GM12878 (cell line): ENCODE results near the gene OSBPL3. TPM values are rescaled to one million over a fixed set of nuclear protein-coding genes. Genes with fewer than 3 reads are reported as not detected.
A peak's percentile ranks its signal among the peaks of the same experiment; 100 is the strongest.

Experiments
- ATAC-seq: fragments of 200-7000 bp; cut with Tn5 transposase; 3 replicates; pipeline ENCODE4 v1.9.1; 2020; ENCODE audit warnings: mild to moderate bottlenecking, moderate library complexity
- BruUV-seq: library from RNA; stranded (reverse); fragments of 400-500 nt; replicated peaks from 2 replicates; lab custom pipeline; 2021; lab: Mats Ljungman, UMichigan
- CTCF ChIA-PET: fragments of 300-600 bp; sonication (Branson Sonifier 250); formaldehyde crosslinking; extraction: SDS; loops from one replicate; lab custom pipeline; 2021; ENCODE audit warnings: inconsistent platforms; lab: Yijun Ruan, JAX
- POLR2A ChIA-PET: fragments of 350-600 bp; formaldehyde crosslinking; extraction: SDS; loops from one replicate; lab custom pipeline; 2021; ENCODE audit warnings: inconsistent platforms; lab: Charles Lee
- RAD21 ChIA-PET: fragments of 300-600 bp; sonication (Branson Sonifier 250); formaldehyde crosslinking; loops from one replicate; lab custom pipeline; 2023; ENCODE audit warnings: antibody characterized with exemption; ENCODE audit not compliant: unreplicated experiment; lab: Charles Lee
- SMC1A ChIA-PET: fragments of 300-600 bp; sonication (Branson Sonifier 250); formaldehyde crosslinking; loops from one replicate; lab custom pipeline; 2023; ENCODE audit not compliant: unreplicated experiment, uncharacterized antibody; lab: Charles Lee
- DNase-seq: peaks from one replicate; pipeline ENCODE4 v3.0.0-alpha.2; 2011; ENCODE audit warnings: low read depth, low spot score
- FAIRE-seq: peaks from 3 replicates; lab custom pipeline; 2011; peaks lifted over from hg19 to GRCh38; lab: Jason Lieb, UNC
- H2AFZ ChIP-seq: 2 replicates; pipeline ENCODE4 v1.6.0; 2011; ENCODE audit warnings: low read depth, low read length, control low read depth; ENCODE audit not compliant: control insufficient read depth
- H3K27ac ChIP-seq: 2 replicates; pipeline ENCODE4 v1.5.1; 2011; ENCODE audit warnings: control low read depth; ENCODE audit not compliant: control insufficient read depth, insufficient read depth
- H3K27me3 ChIP-seq, 2 experiments: replicated peaks in 1 of 2; 2 replicates each; pipeline versions ENCODE4 v1.6.0 to v1.6.1; 2011; ENCODE audit warnings: low read length in 1 of 2; ENCODE audit not compliant: control insufficient read depth in 2 of 2, insufficient read depth in 2 of 2
- H3K36me3 ChIP-seq, 2 experiments: 2 replicates each; pipeline ENCODE4 v1.5.1; 2011; ENCODE audit warnings: low read length in 1 of 2; ENCODE audit not compliant: control insufficient read depth in 2 of 2, insufficient read depth in 2 of 2
- H3K4me1 ChIP-seq: 2 replicates; pipeline ENCODE4 v1.6.1; 2011; ENCODE audit warnings: mild to moderate bottlenecking, low read length, moderate library complexity, mixed read lengths; ENCODE audit not compliant: control insufficient read depth, insufficient read depth
- H3K4me2 ChIP-seq: 2 replicates; pipeline ENCODE4 v1.6.0; 2011; ENCODE audit warnings: control low read depth; ENCODE audit not compliant: control insufficient read depth, insufficient read depth
- H3K4me3 ChIP-seq: fragments of 200-600 bp; sonication (generic); 2 replicates; pipeline ENCODE4 v1.5.1; 2016
- H3K79me2 ChIP-seq: 2 replicates; pipeline ENCODE4 v1.6.0; 2011; ENCODE audit warnings: low read length; ENCODE audit not compliant: control insufficient read depth, insufficient read depth
- H3K9ac ChIP-seq: 2 replicates; pipeline ENCODE4 v1.8.0; 2011; ENCODE audit warnings: low read length, control low read depth, mixed read lengths; ENCODE audit not compliant: control insufficient read depth, insufficient read depth
- H3K9me3 ChIP-seq: replicated peaks from 3 replicates; pipeline ENCODE4 v1.5.1; 2011; ENCODE audit warnings: mild to moderate bottlenecking, low read length; ENCODE audit not compliant: control insufficient read depth, insufficient read depth
- H4K20me1 ChIP-seq: 2 replicates; pipeline ENCODE4 v1.6.0; 2011; ENCODE audit not compliant: control insufficient read depth, insufficient read depth
- CHD4 ChIP-seq: fragments of 200-600 bp; sonication (generic); IDR thresholded peaks from 2 replicates; pipeline ENCODE4 v1.6.1; 2016; ENCODE audit warnings: mild to moderate bottlenecking
- IRF3 ChIP-seq: fragments of 450-650 bp; IDR thresholded peaks from 2 replicates; pipeline ENCODE4 v1.6.1; 2014; ENCODE audit warnings: mild to moderate bottlenecking
- NFYB ChIP-seq: IDR thresholded peaks from 2 replicates; pipeline ENCODE4 v1.6.1; 2011; ENCODE audit warnings: low read depth, mild to moderate bottlenecking, low read length, improper control_type of control experiment, moderate library complexity; ENCODE audit not compliant: insufficient read depth
- PKNOX1 ChIP-seq: fragments of 450-650 bp; IDR thresholded peaks from 2 replicates; pipeline ENCODE4 v1.6.1; 2016; ENCODE audit warnings: mild to moderate bottlenecking
- POLR2AphosphoS2 ChIP-seq: IDR thresholded peaks from 2 replicates; pipeline ENCODE4 v1.6.1; 2011; ENCODE audit warnings: low read depth, mild to moderate bottlenecking, low read length, improper control_type of control experiment, moderate library complexity
- SMAD5 ChIP-seq: IDR thresholded peaks from 2 replicates; pipeline ENCODE4 v1.6.1; 2016; ENCODE audit warnings: antibody characterized with exemption, low read depth
- ZBED1 ChIP-seq: IDR thresholded peaks from 2 replicates; pipeline ENCODE4 v1.6.1; 2016; ENCODE audit warnings: borderline replicate concordance
- ZBTB33 ChIP-seq: fragments of 450-650 bp; IDR thresholded peaks from 2 replicates; pipeline ENCODE4 v1.6.1; 2017; ENCODE audit warnings: mild to moderate bottlenecking
- WGBS: methylation state at CpG from one replicate; pipeline ENCODE4 v1.1.6; 2016; ENCODE audit warnings: low lambda C conversion rate; ENCODE audit not compliant: insufficient replicate concordance, insufficient coverage; ENCODE audit errors: missing lambda C conversion rate; 5-methylcytosine and 5-hydroxymethylcytosine counted together
- in situ Hi-C: fragments of 300-500 bp; cut with MboI; formaldehyde crosslinking; loops from 9 replicates; pipeline ENCODE4 v1.14.3; 2018; ENCODE audit warnings: mixed read lengths
- intact Hi-C: fragments of 100-400 bp; cut with micrococcal nuclease; formaldehyde crosslinking; loops from one replicate; pipeline ENCODE4 v1.14.2; 2022; ENCODE audit not compliant: unreplicated experiment
- polyA plus RNA-seq, 11 experiments: library from polyadenylated mRNA; depleted of rRNA in 4 of 11; unstranded in 6 of 11; stranded (reverse) in 5 of 11; fragments of >200 nt; fragmentation: Nextera tagmentation in 4 of 11; fragmentation: Illumina TruSeq in 1 of 11; extraction: Ambion mirVana in 4 of 11; extraction: Trizol in 1 of 11; gene quantifications; 1 replicate in 1 of 11; 2 replicates in 10 of 11; pipeline versions ENCODE4 v1.2.1 to v1.2.3, GENCODE V29; 2011 to 2016; ENCODE audit warnings: inconsistent platforms in 2 of 11, missing spikeins in 2 of 11, low read depth in 1 of 11
- total RNA-seq, 4 experiments: library from RNA; depleted of rRNA in 3 of 4; stranded (reverse); fragments of >200 nt in 3 of 4; fragmentation: Illumina TruSeq in 1 of 4; extraction: Trizol in 1 of 4; gene quantifications; 2 replicates each; pipeline versions ENCODE4 v1.2.1 to v1.2.3, GENCODE V29; 2013 to 2021
- TF ChIP-seq, protein P1 (sequence below): IDR thresholded peaks from 2 replicates; pipeline ENCODE4 v1.6.1; 2011; ENCODE audit warnings: mild to moderate bottlenecking, low read depth, low read length, moderate library complexity; ENCODE audit not compliant: insufficient replicate concordance
- TF ChIP-seq, protein P2 (sequence below): fragments of 450-650 bp; IDR thresholded peaks from 2 replicates; pipeline ENCODE4 v1.6.1; 2018; ENCODE audit warnings: borderline replicate concordance, mild to moderate bottlenecking; ENCODE audit not compliant: partially characterized antibody

Gene OSBPL3
- total and polyA plus RNA-seq, 10 of the 15 experiments (the other 5 are each of a cell fraction or from before 2014, with no cell fraction given) = 6.1 to 46.6 (median 27.0) TPM

DNA sequence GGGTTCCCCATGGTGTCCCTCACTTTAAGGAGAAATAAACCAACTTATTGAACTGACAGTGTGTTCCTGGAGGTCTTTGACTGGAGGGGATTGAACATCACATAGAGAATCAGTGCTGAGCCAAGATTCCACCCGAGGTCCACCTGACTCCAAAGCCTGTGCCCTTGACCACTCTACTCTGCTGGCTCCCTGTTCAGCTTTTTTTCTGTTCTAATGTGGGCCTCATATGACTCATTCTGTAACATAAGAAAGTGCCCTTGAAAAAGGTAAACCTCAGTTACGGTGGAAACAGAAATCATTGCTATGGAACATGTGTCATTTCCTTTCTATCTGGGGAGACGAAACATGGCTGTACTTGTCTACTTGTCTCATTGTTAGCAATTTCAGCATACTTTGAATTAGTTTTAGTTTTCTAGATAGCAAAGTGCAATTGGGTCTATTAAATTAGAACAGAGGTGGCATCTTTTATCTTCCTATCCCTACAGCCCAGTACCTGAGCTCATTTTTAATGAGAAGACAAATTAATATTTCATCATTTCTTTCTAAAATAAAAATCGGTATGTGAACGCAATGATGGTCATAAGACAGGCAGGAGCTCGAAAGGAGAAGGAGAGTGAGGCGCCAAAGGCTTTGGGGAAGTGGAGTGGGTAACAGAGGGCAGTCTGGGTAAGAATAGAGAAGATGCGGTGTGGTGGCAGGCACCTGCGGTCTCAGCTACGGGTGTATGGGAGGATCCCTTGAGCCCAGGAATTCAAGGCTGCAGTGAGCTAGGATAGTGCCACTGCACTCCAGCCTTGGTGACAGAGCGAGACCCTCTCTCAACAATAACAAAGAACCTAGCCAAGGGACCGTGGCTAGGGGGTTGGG is 224.2 kb downstream of the OSBPL3 start (continued):
- TF ChIP-seq IRF3 = no peak

DNA sequence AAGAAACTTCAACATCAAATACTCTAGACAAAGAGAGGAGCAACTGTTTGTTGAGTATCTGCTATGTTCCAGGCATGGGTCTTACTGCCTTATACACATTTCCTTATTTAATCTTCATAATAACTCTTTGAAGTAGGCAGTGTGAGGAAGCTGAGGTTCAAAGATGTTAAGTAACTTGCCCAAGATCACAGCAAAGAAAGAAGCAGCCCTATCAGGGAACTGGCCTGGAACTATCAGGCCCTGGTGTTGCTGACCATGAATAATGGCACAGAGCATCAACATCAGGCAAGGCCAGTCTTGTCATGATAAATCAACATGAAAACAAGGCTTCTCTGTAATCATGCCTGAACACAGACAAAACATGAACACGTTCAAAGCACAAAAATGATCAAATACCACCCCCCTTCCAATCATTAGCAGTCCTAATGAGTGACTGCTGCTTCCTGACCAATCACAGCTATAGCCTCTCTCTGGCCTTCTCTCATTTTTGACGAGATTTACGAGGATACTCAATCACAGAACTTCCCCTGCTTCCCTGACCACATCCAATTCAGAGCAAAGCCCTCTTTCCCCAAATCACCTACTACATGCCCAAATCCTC is 225.0 kb downstream of the OSBPL3 start:
- CTCF ChIA-PET = interaction anchor here (0.6 to 1.6 kb wide), 4 partner anchors 9 to 157 kb away, joined by 3 to 6 read pairs (median 4); no protein-coding TSS in a partner anchor
- H3K9me3 ChIP-seq = no peaks in the 10 kb centered on the region
- intact Hi-C loops = loop anchor here (2.0 to 5.0 kb wide), 2 partner anchors 36 to 227 kb away; partner anchors contain the start of gene OSBPL3
- TSS peak; percentile 53 for BruUV-seq
- no peaks in the 10 kb centered on the region for H3K27me3 ChIP-seq
- SMC1A ChIA-PET = interaction anchor here (0.6 to 3.0 kb wide), 8 partner anchors 14 to 363 kb away, joined by 3 to 21 read pairs (median 4); no protein-coding TSS in a partner anchor
- peaks cover 40% of the 10 kb centered on the region for H3K4me1 ChIP-seq
- peak overlapping the region; percentile 98 for H3K4me2 ChIP-seq
- H3K9ac ChIP-seq = peak overlapping the region; percentile 67
- peak overlapping the region; percentile 93 for H3K27ac ChIP-seq
- POLR2A ChIA-PET = no interaction called here
- ATAC-seq (peak; percentile 10), DNase-seq (no peak), FAIRE-seq (peak; percentile 57)
- peak overlapping the region; percentile 50 for H3K4me3 ChIP-seq
- H3K36me3 ChIP-seq = peaks cover 0 to 2% of the 10 kb centered on the region in 2 experiments; a peak in 1 of 4 replicates
- RAD21 ChIA-PET = interaction anchor here (1.4 to 1.7 kb wide), 2 partner anchors 39 to 58 kb away, joined by 3 to 4 read pairs; no protein-coding TSS in a partner anchor
- no peaks in the 10 kb centered on the region for H4K20me1 ChIP-seq
- in situ Hi-C loops = no loop called here
- 7% methylated on average over 3 of the region's 3 CpGs for WGBS
- peaks cover 50% of the 10 kb centered on the region for H3K79me2 ChIP-seq
- peak overlapping the region; percentile 18 for H2AFZ ChIP-seq
- TF ChIP-seq, protein P1, sequence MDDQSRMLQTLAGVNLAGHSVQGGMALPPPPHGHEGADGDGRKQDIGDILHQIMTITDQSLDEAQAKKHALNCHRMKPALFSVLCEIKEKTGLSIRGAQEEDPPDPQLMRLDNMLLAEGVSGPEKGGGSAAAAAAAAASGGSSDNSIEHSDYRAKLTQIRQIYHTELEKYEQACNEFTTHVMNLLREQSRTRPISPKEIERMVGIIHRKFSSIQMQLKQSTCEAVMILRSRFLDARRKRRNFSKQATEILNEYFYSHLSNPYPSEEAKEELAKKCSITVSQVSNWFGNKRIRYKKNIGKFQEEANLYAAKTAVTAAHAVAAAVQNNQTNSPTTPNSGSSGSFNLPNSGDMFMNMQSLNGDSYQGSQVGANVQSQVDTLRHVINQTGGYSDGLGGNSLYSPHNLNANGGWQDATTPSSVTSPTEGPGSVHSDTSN = peak; percentile 50
- TF ChIP-seq NFYB = peak; percentile 65; the same call in 1 of the 2 replicates
- no peak for TF ChIP-seq SMAD5
- TF ChIP-seq CHD4 = no peak
- no peak for TF ChIP-seq ZBTB33
- TF ChIP-seq, protein P2, sequence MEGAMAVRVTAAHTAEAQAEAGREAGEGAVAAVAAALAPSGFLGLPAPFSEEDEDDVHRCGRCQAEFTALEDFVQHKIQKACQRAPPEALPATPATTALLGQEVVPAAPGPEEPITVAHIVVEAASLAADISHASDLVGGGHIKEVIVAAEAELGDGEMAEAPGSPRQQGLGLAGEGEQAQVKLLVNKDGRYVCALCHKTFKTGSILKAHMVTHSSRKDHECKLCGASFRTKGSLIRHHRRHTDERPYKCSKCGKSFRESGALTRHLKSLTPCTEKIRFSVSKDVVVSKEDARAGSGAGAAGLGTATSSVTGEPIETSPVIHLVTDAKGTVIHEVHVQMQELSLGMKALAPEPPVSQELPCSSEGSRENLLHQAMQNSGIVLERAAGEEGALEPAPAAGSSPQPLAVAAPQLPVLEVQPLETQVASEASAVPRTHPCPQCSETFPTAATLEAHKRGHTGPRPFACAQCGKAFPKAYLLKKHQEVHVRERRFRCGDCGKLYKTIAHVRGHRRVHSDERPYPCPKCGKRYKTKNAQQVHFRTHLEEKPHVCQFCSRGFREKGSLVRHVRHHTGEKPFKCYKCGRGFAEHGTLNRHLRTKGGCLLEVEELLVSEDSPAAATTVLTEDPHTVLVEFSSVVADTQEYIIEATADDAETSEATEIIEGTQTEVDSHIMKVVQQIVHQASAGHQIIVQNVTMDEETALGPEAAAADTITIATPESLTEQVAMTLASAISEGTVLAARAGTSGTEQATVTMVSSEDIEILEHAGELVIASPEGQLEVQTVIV = no peak
- TF ChIP-seq ZBED1 = no peak
- TF ChIP-seq PKNOX1 = peak; percentile 93
- no peak for TF ChIP-seq POLR2AphosphoS2
